GM19467 (cell line): ENCODE results near the gene TMEM144.
"Not testable (repeated sequence)": the region's sequence is repeated elsewhere in the genome, so short reads cannot be mapped to it uniquely, and the experiment has no call there.

Experiments used
- ATAC-seq: cut with Tn5 transposase; IDR thresholded peaks from one replicate; pipeline ENCODE4 v1.9.1; 2021; ENCODE audit warnings: mild to moderate bottlenecking, moderate library complexity; ENCODE audit not compliant: unreplicated experiment

TMEM144 gene

DNA sequence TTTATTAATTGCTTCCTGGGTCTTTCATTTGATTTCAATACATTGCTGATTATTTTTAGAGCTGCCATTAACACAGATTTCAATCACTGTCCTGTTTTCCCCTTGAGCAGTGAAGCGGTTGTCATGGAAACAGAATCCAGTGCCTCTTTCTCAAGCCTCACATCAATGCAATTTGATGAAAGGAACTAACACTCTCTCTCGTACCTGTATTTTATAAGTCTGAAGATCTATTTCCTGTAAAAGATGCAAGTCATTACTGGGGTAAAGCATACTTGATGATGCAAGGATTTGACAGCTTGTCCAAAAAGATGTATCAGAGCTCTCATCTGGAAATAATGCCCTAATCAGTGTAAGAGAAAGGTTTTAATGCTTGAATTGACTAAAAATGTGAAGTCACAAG lies 19.6 kb upstream of the TMEM144 start:
- no peak for ATAC-seq

DNA sequence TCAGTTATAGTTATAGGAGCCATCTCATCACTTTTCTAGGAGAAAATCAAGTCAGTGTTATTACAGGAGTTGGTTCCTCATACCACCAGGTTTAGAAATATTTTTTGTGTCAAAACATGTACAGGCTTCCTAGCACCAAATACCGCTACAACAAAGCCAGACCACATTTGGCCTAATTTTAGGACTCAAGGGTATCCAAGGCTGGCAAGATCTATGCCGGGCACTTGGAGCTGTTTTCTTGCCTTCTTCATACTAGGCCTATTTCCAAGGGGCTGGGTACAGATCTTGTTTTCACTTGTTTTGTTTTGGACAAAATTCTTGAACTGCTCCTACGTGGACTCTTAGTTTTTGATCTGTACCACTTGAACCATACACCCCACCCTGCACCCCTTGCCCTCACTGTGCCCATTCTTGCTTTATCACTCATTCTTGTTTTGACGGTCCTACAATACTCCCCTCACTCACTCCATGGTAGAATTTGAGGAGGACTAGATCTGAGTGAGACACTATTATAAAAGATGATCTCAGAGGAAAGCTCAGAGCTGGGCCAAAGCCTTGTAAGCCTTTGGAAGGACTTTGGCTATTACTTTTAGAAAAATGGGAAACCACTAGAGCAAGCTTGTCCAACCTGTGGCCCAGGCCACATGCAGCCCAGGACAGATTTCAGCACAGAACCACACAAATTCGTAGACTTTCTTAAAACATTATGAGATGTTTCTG lies 17.7 kb upstream of the TMEM144 start:
- ATAC-seq: no peak

DNA sequence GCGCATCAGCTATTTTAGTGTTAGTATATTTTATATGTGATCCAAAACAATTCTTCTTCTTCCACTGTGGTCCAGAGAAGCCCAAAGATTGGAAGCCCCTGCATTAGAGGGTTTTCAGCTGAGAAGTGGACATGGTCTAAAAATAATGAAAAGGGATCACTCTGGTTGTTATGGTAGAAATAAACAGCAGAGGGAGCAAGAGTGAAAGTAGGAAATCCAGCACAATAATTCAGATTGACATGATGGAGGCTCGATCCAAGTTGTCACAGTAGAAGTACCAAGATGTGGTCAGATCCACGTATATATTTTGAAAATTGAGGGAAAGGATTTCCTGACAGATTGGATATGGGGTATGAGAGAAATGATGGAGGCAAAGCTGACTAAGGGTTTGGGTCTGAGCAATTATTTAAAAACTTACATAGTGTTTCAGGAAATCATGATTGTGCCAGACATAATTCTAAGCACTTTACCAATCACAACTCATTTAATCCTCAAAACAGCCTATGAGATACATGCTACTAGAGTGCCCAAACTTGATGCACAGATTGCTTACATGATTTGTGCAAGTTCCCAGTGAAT lies 17.0 kb upstream of the TMEM144 start:
- ATAC-seq: peak; percentile 50

DNA sequence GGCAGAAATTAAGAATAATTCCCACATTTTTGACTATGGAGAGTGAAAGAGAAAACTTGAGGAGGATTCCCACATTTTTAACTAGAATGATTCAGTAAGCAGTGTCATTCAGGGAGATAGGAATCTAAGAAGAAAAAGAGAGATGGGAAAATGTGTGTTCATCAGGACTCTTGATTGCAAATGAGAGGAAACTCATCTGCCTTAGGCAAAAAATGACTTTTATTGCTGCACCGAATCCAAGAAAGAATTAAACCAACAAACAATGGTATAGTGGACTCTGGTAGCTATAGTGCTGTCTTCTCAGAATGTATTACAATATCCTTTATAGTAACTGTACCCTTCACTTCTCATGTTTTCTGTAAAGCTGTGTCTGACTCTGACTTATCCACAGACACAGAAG lies 15.0 kb upstream of the TMEM144 start:
- no peak for ATAC-seq

DNA sequence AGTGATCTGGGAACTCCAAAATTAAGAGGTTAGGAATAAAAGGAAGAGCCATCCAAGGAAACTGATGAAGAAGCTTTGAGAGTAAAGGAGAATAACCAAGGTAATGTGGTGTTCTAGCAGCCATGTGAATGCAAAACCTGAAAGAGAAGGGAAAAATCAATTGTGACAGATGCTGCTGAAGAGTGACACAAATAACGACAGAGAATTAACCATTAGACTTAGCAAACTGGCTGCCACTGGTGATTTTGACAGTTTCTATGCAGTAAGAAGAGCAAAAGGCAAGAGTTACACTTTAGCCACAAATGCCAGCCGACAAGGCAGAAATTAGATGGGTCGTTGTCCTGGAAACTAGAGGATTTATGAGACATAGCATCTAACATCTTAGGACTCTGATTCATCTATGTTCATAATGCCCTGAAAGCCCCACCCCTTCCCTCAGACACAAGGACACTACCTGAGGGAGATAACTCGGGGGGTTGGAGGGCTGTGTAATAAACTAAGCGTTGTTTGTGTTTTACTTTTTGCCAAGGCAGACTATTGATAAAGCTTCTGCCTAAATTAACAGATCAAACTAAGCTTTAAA lies 13.0 kb upstream of the TMEM144 start:
- ATAC-seq: no peak

DNA sequence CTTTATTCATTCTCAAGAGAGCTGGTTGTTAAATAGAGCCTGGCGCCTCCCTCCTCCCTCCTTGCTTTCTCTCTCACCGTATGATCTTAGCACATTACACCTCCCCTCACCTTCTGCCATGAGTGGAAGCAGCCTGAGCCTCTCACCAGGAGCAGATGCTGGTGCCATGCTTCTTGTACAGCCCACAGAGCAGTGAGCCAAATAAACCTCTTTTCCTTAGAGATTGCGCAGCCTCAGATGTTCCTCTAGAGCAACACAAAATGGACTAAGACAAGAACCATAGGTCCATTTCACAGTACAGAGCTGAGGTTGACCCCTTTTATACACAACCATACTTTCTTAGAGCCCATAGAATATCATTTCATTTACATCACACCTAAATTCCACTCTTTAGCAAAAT lies 10.1 kb upstream of the TMEM144 start:
- no peak for ATAC-seq

DNA sequence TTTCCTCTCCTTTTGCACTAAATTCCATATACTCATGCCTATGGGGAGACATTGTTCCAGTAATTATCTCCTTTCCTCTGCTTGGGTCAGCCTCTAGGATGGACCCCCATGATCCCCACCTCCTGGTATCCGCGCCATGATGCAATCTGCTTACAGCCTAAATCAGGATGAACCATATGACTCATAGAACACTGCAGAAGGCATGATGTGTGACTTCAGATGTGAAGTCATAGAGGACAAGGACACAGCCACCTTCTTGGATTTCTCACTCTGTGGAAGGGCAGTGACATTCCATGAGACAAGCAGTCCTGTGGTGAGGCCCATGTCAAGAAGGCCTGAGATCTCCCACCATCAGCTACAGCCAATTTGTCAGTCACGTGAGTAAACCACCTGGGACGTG lies 9.0 kb upstream of the TMEM144 start:
- ATAC-seq: no peak

DNA sequence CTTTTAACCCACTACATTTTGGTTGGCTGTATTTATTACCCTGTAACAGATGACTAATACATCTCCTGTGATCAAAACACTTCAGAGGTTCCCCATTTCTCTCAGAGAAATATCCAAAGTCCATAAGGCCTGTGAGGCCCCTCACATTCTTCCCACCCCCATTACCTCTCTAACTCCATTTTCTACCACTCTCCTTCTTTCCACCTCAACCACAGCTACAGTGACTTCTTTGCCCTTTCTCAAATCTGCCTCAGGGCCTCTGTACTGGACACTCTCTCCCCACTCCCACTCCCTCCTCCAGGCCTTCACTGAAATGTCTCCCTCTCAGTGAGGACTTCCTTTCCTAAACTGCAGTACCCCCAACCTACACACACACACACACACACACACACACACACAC lies 8.4 kb upstream of the TMEM144 start:
- ATAC-seq: no peak

DNA sequence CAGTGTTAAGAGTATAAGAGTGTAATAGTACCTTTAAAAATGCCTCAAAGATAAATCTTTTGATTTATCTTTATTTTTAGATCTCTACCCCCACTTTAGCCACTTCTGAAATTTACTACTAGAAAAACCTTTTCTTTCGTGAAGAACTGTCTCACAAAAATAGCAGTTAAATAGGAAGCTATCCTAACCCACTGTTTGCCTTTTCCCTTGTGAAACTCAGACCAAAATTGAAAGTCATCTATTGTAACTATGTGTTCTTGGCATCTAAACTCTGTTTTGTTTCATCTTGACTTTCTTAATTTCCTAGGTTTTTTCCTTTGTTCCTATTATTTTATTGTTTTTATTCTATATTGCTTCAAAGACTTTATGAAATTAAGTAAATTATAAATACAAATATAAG lies 7.8 kb upstream of the TMEM144 start:
- no peak for ATAC-seq

DNA sequence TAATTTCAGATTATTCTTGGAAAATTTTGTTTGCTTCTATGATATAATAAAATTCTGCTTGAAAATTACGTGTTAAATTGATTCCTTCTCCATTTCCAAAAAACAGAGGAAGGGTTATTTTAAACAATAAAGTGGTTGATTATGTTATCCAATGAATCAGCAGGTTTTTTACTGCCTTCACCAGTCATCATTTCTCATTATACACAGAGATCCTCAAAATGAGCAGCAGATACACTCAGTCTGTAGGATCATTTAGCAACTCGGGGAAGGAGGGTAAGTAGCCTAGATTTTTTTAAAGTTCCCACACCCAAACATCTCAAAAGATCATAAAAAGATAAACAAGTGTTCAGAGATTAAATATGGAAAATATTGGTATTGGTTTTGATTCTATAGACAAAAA lies 6.8 kb upstream of the TMEM144 start:
- ATAC-seq: no peak

DNA sequence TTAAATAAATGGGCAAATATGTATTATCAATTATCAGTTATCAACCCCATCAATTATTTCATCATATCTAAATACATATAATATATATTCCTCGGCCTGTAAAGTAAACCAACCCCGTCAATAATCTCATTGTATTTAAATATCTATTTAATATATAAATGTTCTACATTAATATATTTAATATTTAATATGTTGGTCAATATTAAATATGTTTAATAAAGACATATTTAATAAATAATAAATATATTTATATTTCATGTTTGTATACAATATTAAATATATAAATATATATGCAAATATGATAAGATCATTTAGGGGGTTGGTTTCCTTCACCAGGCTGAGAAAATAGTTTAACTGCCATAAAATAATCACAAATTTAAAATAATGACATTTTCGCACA lies 6.4 kb upstream of the TMEM144 start:
- ATAC-seq: no peak

DNA sequence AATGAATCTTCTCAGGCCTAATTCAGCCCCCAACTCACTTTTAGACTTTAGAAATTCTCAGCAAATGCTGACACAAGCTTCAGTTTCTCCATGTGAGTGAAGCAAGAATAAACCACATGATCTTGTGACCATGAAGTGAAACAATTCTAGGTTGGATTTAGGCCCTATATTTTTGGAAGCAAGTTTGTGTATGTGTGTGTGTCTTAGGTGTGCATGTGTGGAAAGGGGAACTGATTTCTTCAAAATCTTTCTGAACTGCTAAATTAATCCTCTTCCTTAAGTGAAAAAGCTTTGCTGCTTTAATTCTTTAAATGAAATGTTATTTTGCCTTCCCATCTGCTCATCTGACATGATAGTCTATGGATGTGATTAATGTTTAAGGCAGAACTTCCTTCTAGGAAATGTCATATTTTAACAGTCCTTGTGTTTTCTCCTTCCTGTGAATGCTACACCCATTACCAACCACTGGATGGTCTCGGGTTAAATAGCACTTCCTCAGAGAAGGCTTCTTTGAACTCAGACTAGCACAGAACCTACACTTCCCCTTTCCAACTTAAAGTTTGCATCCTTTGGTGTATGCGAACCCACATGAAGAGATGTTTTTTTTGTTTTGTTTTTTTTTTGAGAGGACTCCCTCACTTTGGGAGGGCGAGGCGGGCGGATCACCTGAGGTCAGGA lies 1.2 kb upstream of the TMEM144 start:
- ATAC-seq: peak; percentile 85

DNA sequence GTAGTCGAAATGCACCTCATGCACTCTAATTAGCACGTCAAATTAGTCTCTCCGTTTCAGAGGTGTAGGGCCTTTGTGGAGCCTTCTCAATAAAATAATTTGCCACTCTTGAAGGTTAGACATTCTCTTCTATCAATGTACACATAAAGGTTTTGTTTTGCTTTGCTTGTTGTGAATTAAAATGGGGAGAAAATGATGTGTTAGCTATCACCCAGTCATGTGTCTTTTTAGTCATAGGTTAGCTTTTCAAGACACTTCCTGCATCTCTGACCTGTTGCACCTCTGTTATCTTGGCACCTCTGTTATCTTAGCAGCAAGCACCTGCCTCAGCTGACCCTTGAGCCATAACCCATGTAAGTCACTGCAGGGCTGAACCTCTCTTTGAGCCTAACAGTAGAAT lies 936 bp downstream of the TMEM144 start:
- no peak for ATAC-seq

DNA sequence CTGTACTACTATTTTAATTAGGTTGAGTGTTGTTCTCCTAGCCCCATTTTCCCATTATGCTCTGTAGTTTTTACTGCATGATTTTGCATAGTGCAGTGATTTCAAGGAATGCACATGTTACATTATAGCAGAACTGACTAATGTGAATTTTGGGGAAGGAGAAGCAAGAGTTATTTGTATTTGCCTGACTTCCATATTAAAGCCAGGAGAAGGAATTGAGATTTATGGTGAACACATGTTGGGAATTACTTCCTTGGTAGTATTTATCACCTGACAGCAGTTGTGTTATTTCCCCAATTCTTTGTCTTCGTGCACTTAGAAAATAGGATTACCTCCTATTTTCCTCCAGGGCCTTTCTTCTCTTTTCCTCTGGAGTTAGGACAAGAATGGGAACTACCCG lies 3.2 kb downstream of the TMEM144 start:
- no peak for ATAC-seq

DNA sequence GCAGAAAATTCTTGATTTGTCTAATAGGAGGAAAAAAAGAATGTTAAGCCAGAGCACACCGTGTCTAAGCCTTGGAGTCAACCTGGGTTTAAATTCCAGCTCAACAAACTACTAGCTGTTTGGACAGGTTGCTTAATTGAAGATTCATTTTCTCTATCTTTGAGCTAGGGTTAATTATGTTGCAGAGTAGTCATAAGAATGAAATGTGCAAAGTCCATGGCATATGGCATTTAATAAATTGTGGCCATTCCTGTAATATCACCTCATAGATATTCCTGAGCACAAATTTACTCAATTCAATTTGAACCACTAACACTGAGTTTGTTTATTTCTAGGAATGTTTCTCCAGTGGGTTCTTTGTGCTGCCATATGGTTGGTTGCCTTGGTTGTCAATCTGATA lies 4.6 kb downstream of the TMEM144 start:
- ATAC-seq: no peak

DNA sequence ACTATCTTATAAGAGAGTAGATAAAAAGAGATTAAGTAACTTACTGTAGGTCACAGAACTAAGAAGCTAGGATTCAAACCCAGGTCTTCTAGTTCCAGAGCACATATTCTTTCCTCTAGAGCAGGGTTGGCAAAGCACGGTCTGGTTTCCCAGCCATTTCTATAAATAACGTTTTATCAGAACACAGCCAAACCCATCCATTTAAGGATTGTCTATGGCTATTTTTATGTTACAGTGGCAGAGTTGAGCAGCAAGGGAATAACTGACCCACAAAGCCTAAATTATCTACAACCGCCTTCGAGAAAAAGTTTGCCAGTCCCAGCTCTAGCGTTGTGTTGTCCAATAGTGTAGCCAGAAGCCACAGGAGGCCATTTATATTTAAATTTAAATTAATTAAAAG lies 7.5 kb downstream of the TMEM144 start:
- ATAC-seq: no peak

DNA sequence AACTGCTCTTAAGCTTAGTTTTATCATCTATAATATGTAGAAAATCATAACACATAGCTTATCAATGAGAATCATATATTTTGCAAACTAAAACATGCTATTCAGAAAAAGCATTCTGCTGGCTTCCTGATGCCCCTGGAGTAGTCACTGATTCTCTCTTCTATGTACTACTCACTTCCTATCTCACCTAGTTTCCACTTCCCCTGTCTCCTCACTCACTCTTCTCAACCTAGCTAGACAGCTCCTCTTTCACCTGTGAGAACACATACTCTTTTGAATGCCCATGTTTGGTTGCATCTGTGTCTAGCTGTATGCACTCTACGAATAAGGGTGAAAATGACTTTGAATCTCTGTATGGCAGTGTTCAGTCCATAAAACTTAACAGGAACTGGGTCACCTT lies 9.3 kb downstream of the TMEM144 start:
- no peak for ATAC-seq

DNA sequence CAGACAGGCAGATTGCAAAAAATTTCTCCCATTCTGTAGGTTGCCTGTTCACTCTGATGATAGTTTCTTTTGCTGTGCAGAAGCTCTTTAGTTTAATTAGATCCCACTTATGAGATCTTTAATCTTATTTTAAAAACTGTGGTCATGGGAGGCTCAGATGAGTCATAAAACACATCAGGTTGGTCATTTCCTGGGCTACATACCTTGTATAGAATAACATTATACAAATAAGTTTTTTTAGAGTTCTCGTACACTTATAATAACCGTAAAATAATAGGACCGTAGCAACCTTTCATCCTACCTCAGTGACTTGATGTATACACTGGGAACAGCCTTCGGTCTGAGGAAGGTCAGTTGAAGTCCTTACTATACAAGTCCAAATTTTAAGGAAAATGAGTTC lies 14.0 kb downstream of the TMEM144 start:
- not testable (repeated sequence) for ATAC-seq

DNA sequence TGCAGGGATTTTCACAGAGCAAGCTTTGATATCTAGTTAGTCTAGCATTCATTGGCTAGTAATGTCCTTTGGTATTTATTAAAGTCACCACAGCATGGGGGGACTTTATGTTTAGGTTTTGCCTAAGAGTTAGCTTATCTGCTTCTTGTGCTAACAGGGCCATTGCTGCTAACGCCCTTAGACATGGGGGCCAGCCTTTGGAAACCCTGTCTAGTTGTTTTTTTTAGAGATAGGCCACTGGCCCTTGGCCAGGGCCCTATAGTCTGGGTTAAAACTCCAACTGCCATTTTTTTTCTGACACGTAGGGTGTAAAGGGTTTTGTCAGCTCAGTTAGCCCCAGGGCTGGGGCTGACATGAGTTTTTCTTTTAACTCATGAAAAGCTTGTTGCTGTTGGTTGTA lies 14.7 kb downstream of the TMEM144 start:
- not testable (repeated sequence) for ATAC-seq

DNA sequence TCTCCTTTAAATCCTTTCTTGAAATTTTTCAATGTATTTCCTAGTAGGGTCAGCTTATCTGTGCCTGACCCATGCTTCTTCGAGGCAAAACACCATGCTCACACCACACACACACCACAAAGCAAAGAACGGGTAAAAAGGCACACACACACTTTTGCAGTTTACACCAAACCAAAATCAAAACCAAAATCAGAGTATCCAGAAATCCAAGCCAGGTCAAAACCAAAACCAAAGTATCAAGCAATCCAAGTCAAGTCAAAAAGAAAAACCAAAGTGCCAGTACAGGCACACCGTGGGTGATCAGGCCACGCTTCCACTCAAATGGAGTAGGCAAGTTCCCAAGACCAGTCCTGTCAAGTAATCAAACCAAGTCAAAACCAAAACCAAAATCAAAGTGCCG lies 17.6 kb downstream of the TMEM144 start:
- ATAC-seq: not testable (repeated sequence)

DNA sequence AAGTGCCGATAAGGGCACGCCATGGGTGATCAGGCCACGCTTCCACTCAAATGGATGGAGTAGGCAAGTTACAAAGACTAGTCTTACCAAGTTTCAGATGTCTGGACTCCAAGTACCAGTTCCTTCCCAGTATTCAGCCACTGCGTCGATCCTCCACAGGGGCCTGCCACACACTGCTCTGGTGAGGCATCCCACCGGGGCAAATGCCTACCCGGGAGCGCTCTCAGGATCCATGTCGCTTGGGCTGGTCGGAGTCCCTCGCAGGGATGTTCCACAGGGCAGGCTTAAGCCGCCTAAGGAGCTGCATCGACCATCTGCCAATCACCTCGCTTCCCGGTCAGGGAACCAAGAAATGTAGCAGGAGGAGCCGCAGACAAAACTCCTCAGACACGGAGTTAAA lies 18.1 kb downstream of the TMEM144 start:
- ATAC-seq: not testable (repeated sequence)

DNA sequence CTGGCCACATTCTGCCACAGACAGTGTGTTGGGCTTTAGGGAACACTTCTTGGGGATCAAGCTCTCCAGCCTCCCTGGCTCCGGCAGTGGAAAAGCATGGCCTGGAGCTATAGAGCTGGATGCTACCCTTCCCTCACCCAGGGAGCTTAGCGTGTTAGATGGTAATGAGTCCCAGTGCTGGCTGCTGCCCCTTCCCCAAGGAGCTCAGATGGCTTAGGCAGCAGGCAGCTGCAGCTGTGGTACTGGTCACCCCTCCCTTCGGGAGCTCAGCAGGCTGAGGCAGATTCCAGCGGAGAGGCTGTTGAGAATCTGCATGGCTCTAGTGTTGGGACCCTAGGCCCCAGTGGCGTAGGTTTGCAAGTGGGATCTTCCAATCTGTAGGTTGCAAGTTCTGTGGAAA lies 19.5 kb downstream of the TMEM144 start:
- no peak for ATAC-seq
